ENCODE results near the gene KSR2. TPM values are rescaled to one million over a fixed set of nuclear protein-coding genes. Genes with fewer than 3 reads are reported as not detected.

The KSR2 gene
- total RNA-seq, 1 experiment from 2014 or later, result 1.3 TPM

GRCh38 chr12:117809509-117809908 is 159.3 kb downstream of the KSR2 start:
- H3K4ac ChIP-seq (ENCODE audit: low read depth, low read length), result no peak overlapping the region
- H3K18ac ChIP-seq (ENCODE audit: insufficient read length, low read depth, low read length), result no peak overlapping the region
- Mint-ChIP-seq H3K36me3 (ENCODE audit: insufficient read depth in 1 of 3, low read depth in 3 of 3) (no peaks in the 10 kb centered on the region), H3K9me3 (no peaks in the 10 kb centered on the region), H3K27me3 (ENCODE audit: low read depth) (no peaks in the 10 kb centered on the region), H3K4me1 (no peaks in the 10 kb centered on the region), H3K4me3 (no peak overlapping the region), H3K27ac (no peak overlapping the region)
- H4K8ac ChIP-seq (replicated peaks; ENCODE audit: insufficient read length, low read depth, low read length), result no peak overlapping the region
- H3K9ac ChIP-seq (ENCODE audit: extremely low read depth, insufficient read length, low read length), result no peak overlapping the region
- H3K23ac ChIP-seq (ENCODE audit: insufficient read length, low read depth, low read length), result no peak overlapping the region
- no peak overlapping the region for H4K91ac ChIP-seq (ENCODE audit: insufficient read length, low read depth, low read length)
- no peak overlapping the region for H3K4me2 ChIP-seq (ENCODE audit: insufficient read depth, insufficient read length, low read length)
- no peak overlapping the region for H3K56ac ChIP-seq (ENCODE audit: insufficient read length, low read depth, low read length)
- H3K79me2 ChIP-seq (ENCODE audit: insufficient read depth, low read length), result no peaks in the 10 kb centered on the region
- TF ChIP-seq, protein P1, sequence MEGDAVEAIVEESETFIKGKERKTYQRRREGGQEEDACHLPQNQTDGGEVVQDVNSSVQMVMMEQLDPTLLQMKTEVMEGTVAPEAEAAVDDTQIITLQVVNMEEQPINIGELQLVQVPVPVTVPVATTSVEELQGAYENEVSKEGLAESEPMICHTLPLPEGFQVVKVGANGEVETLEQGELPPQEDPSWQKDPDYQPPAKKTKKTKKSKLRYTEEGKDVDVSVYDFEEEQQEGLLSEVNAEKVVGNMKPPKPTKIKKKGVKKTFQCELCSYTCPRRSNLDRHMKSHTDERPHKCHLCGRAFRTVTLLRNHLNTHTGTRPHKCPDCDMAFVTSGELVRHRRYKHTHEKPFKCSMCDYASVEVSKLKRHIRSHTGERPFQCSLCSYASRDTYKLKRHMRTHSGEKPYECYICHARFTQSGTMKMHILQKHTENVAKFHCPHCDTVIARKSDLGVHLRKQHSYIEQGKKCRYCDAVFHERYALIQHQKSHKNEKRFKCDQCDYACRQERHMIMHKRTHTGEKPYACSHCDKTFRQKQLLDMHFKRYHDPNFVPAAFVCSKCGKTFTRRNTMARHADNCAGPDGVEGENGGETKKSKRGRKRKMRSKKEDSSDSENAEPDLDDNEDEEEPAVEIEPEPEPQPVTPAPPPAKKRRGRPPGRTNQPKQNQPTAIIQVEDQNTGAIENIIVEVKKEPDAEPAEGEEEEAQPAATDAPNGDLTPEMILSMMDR (conservative IDR thresholded peaks at IDR 0.05), result no peak
- H2BK5ac ChIP-seq (ENCODE audit: insufficient read length, low read length), result no peak overlapping the region
- no peak overlapping the region for H2AFZ ChIP-seq (ENCODE audit: low read length)
- no peak overlapping the region for H2AK5ac ChIP-seq (ENCODE audit: insufficient read length, low read length)
- H3K27me3 ChIP-seq (ENCODE audit: insufficient read depth, low read length), result no peaks in the 10 kb centered on the region
- no peak for DNase-seq
- no peak overlapping the region for H3K14ac ChIP-seq (ENCODE audit: insufficient read depth, low read length)
- H3K23me2 ChIP-seq (ENCODE audit: insufficient read length, low read depth, low read length, poor library complexity, severe bottlenecking), result no peaks in the 10 kb centered on the region
- no peak overlapping the region for H2BK120ac ChIP-seq (ENCODE audit: low read depth, low read length, poor library complexity, severe bottlenecking)
- H4K5ac ChIP-seq (ENCODE audit: insufficient read length, low read depth, low read length), result no peak overlapping the region
- no peaks in the 10 kb centered on the region for H4K20me1 ChIP-seq (ENCODE audit: control insufficient read depth, insufficient read depth, insufficient read length)
- H2BK12ac ChIP-seq (ENCODE audit: insufficient read length, low read depth, low read length), result no peak overlapping the region
- no peak overlapping the region for H2BK15ac ChIP-seq (ENCODE audit: low read depth, low read length)
- no peak overlapping the region for H3K27ac ChIP-seq (ENCODE audit: insufficient read length, low read depth, low read length)
- no peaks in the 10 kb centered on the region for H3K79me1 ChIP-seq (ENCODE audit: insufficient read depth, low read depth, low read length, poor library complexity, severe bottlenecking)
- no peaks in the 10 kb centered on the region for H3K9me3 ChIP-seq (ENCODE audit: control insufficient read depth, low read depth, low read length)
- H2BK20ac ChIP-seq (ENCODE audit: low read depth, low read length, poor library complexity, severe bottlenecking), result no peak overlapping the region
- no peaks in the 10 kb centered on the region for H3K4me1 ChIP-seq (ENCODE audit: insufficient read depth, low read length)
- no peak overlapping the region for H3T11ph ChIP-seq (ENCODE audit: low read length)
- WGBS (ENCODE audit: extremely low coverage, insufficient read length, low lambda C conversion rate), result no CpG with 5 or more reads among the region's 3 CpGs

Data from H9 (cell line).